ENCODE measurements around the gene STX17. TPM values are rescaled to one million over a fixed set of nuclear protein-coding genes. Genes with fewer than 3 reads are reported as not detected.

STX17 gene
- total RNA-seq, 1 donor from 2014 or later: 12.1 TPM

GRCh38 chr9:100014846-100015245, 108.4 kb downstream of the STX17 start:
- DNase-seq (ENCODE audit: low read depth): no peak
- Histone ChIP-seq H3K36me3 (ENCODE audit: control insufficient read depth, insufficient read depth, low read length) (peaks cover 1% of the 10 kb centered on the region), H3K4me3 (ENCODE audit: low read depth, low read length) (no peak overlapping the region), H3K27me3 (ENCODE audit: control insufficient read depth, insufficient read depth, low read length) (no peaks in the 10 kb centered on the region)
- FAIRE-seq: no peak
- no peak for TF ChIP-seq CTCF (IDR thresholded peaks at IDR 0.05; ENCODE audit: insufficient read depth, low read length, severe bottlenecking)

- no peaks in the 10 kb centered on the region for H3K27me3 ChIP-seq (ENCODE audit: control insufficient read depth, insufficient read depth, low read length)
- H3K36me3 ChIP-seq (ENCODE audit: control insufficient read depth, insufficient read depth, low read length): peaks cover 1% of the 10 kb centered on the region
- no peak for FAIRE-seq
- no peak for TF ChIP-seq CTCF (IDR thresholded peaks at IDR 0.05; ENCODE audit: insufficient read depth, low read length, severe bottlenecking)
- no peak for DNase-seq (ENCODE audit: low read depth)
- no peak overlapping the region for H3K4me3 ChIP-seq (ENCODE audit: low read depth, low read length)
Measured at GRCh38 chr9:100019541-100019940, 113.1 kb downstream of the STX17 start.

Other genes with a start within 250 kb of the STX17 start
- gene NR4A3, start 84.8 kb upstream of the STX17 start, total RNA-seq: not detected in 2 replicates
- gene ERP44, start 192.3 kb downstream of the STX17 start, total RNA-seq: 6.6 and 12.2 TPM in 2 replicates
- 20.5 and 21.9 TPM in 2 replicates for gene INVS, start 192.6 kb downstream of the STX17 start, total RNA-seq